GM19023 (cell line): ENCODE results near the gene EDAR.

ENCODE experiments used
- ATAC-seq: cut with Tn5 transposase; IDR thresholded peaks from one replicate; pipeline ENCODE4 v1.9.1; 2021; ENCODE audit warnings: mild to moderate bottlenecking, moderate library complexity; ENCODE audit not compliant: unreplicated experiment

The EDAR gene

DNA sequence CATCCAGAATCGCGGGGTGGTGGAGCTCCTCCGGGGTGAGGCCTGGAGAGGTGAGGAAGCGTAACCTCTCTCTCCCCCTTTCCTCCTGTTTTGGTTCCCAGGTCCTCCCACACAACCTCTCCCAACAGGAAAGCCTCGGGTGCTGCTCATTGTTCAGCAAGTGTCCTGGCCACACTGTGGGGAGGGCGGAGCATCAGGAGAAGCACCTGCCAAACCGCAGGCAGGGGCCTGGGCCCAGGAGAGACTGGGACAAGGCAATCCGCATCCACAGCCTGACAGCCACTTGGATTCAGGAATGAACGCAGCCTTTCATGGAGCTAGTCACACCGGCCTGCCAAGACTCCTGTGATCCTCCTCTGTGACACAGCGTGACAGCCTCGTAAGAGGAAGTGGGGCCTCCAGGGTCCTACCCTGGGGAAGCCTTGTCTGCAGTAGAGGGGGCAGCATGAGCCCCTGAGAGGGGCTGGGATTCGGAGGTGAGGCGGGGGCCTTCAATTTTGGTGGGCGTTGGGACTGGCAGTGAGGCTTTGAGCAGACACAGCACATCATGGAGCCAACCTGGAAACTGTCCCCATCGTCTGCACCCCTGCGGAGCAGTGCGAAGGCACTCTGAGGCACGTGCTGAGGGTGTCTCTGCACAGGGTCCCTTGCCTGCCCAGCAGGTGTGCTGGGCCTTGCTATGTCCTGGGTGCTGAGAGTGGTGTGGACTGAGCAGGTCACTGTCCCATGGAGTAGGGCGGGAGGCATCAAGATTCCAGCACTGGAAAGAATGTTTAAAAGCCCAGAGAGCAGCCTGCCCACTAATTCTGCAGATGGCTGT is 62.2 kb downstream of the EDAR start:
- no peak for ATAC-seq

DNA sequence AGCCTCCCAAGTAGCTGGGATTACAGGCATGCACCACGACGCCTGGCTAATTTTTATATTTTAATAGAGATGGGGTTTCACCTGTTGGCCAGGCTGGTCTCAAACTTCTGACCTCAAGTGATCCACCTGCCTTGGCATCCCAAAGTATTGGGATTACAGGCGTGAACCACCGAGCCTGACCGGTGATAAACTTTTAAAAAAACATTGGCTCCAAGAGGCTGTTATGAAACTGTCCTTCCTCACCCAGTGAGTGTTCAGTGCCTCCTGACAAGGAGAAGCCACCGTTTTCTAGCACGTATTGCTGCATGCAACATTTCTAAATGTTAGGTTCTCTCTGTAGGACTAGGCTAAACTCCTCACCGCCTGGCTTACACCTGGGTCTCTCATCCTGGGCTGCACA is 63.3 kb downstream of the EDAR start:
- ATAC-seq, result no peak

DNA sequence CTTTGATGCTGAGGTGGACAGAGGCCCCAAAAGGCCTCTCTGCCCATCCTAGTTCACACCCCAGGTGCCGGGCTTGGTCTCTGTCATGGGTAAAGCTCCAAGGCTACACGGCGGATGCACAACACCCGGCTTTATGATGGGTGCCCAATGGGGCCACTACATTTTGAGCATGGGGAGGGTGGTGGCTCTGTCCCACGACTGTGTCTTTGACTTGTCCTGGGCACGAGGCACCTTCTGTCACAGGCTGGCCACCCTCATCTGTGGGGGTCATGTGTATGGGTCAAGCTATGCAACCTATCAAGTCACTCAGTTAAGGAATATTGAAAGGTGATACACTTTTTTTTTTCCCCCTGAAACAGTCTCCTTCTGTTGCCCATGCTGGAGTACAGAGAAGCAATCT is 63.7 kb downstream of the EDAR start:
- no peak for ATAC-seq

DNA sequence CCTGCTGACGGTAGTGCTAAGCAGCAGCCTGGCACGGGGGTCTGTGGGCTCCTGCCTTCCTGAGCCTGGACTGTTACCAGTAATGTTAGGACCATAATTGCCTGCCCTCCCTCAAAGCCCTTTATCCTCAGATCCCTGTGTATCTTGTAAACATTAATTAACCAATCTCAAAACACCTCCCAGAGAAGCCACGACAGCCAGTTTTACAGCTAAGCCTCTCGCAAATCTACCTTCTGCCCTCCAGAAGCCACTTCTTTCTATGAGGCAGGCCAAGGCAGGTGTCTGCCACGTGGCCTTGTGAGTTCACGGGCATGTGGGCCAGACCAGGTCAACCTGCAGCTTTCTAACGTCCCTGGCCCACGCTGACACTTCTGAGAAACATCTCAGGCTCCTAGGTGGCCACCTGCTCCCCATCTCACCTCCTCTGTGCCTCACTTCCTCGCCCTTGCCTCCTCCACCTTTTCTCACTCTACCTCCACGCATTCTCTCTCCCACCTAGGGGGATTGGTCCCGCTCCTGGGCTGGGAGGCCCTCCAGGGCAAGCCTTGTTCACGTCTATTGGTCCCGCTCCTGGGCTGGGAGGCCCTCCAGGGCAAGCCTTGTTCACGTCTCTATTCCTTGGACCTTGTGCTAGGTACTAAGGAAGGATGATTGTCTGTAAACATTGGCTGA is 64.3 kb downstream of the EDAR start:
- ATAC-seq, result no peak

DNA sequence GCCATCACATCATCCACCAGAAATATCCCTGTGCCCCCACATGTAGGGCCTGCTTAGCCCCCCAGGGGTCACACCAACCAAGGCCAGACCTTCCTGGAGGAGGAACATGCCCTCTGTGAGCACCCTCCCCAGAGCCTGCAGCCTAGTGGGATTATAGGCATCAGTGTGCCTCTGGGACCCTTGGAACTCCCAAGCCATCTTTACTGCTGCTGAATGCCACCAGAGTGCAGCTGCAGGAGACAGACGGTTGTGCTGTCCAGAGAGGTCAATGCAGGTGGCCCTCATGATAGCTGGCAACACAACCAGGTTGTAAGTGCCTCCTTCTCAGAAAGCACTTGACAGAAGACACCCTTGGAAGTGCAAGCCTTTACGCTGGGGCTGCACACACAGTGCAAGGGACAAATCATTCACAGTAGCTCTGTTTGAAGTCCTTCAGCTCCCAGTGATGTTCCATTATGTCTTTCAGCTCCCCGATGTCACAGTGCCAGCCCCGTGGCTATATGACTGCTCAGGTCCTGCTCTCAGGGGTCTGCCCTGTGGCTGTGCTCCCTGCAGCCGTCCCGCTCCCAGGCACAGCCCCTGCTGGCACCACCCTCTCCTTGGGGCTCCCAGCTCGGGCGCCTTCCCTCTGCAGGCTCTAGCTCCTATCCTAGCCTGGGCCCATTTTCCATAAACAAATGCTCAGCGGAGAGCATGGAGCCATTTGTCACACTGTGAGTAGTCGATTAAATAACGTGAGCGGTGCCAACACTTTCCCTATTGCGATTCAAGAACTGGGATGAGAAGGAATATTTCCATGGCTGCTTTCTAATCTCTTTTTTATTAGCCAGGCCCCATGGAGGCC is 65.1 kb downstream of the EDAR start:
- ATAC-seq, result no peak

DNA sequence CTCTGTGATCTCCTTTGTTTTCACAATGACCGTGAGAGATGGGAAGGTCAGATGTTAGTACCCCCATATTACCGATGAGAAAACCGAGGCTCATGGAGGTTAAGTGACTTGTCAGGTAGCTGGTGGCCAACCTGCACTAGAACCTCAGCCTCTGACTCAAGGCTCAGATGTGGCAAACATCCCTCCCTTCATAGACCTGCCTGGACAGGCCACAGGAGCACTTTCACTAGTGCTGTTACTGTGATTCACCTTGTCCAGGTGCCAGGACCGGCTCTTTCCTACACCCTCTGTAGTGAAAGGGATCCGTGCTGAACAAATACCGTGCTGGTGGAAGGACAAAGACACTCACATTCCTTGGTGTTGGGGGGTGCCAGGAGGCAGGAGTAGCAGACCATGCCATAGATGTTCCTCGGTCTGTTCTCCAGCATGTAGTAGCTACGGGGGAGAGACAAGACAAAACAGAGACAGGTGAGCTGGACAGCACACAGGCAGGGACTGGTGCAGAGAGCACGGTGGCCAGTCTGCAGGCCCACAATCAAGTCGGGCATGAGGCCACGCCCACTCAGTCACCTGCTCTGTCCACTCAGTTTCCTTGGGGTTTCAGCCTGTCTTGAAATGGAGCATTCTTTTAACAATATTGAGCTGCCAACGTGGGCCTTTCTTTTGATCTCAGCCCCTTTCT is 65.9 kb downstream of the EDAR start:
- no peak for ATAC-seq

DNA sequence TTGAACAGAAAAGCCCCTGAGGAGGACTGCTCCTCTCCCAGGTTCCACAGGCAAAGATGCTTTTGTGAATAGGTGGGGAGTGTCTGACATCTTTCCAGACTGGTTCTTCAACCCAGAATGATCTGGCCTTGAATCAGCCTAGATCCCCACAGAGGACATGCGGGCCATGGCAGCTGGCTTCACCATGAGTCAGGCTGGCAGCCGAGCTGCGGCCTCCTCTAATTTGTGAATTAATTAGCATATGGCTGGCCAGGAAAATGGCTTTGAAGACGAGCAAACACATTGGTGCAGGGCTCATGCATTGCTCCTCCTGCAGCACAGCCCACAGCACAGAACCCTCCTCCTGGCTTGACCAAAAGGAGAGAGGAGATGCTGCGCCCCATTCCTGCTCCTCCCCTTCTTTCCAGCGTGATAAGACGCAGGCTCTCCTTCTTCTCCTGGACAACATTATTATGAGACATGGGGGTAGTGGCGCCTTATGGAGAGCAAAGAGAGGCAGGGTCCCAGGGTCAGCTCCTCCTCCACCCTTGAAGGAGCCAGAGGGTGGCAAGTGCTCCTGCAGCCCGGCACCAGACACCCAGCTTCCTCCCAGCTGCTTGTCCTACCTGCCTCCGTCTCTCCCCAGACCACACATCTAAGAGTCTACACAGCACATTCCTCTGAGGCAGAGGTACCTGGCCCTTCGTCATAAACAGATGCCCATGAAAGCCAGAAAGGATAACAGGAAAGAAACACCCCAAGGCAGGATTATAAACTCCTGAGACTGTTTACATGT is 66.7 kb downstream of the EDAR start:
- no peak for ATAC-seq

DNA sequence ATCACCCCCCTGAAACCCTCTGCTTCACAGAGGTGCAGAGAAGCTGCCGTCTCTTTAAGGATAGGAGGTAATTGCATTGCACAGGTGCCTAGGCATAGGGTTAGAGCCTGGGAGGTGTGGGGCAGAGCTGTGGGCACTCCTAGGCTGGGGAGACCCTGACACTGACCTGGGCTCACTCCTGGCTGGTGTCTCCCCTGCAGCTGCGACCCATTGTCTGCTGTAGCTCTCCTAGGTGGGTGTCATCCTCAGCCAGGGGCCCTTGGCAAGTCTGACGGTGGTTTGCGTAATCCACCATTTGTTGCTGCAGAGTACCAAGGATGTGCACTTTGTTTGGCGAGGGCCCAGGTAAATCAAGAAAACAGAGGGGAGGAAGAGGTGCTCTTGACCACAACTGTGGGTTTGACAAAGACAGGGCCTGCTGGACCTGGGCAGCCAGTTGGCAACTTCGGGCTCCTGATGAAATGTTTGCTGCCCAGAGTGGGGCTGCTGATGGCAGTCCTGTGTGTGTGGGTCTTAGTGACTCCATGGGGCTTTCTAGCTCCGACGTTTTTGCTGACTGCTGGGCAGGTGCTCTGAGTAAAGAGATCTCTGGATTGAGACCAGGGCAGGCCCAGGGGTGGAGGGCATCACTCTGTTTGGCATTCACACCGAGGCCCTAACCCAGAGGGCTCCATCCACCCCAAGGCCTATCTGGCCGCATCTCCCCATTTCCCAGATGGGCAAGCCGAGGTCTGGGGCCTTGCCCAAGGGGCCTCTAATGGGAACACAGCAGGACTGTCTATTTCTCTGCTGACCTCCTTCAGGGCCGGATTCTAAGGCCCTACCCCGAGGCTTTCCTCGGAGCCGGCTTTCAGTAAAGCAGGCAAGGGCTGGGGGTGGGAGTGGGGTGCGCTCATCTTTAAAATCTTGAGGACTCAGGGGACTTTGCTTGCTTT is 67.7 kb downstream of the EDAR start:
- no peak for ATAC-seq

DNA sequence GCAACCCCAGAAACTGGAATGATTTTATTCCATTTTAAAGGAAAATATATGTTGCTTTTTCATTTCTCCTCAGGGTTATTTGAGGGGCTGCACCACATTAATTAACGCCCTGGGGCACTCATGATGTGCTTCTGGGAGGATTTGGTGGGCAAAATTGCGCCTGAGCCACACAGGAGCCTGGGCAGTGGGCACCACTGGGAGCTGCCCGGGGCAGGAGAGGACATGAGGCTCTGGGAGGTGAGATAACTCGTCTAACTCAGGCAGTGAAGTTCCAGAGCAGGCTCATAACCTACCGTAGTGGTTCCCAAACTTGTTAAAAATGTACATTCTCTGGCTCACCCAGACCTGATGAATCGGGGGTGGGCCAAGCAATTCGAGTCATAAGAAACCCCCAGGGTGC is 68.3 kb downstream of the EDAR start:
- no peak for ATAC-seq

DNA sequence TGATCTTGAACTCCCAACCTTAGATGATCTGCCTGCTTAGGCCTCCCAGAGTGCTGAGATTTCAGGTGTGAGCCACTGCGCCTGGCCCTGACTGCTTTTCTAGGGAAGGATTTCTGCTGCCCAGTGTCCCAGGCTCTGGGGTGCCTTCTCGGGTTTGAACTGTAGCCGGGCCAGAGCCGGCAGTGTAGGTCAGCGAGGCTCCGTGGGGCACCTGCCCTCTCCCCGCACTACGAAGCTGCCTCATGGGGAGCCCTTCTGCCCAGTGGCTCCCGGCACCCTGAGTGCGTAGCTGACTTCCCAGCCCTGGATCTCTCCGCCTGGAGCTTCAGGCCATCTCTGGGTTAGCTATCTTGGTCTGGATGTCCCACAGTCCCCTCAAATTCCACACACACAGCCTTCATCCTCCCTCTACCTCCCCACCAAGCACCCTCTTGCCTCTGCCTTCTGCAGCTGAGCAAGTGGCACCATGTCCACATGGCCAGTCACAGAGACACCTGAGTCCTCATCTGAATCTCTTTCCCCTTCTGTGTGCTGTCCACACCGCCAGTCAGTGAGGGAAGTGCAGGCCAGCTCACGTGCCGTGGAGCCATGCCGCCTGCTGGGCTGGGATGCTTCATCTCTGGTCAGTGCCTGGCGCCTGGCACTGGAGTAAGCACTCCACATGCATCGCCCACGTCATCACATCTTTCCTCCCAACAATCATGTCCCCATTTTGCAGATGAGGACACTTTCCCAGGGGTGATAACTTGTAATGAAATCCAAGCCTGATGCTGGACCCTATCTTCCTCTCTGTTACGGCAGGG is 69.2 kb downstream of the EDAR start:
- ATAC-seq, result no peak

DNA sequence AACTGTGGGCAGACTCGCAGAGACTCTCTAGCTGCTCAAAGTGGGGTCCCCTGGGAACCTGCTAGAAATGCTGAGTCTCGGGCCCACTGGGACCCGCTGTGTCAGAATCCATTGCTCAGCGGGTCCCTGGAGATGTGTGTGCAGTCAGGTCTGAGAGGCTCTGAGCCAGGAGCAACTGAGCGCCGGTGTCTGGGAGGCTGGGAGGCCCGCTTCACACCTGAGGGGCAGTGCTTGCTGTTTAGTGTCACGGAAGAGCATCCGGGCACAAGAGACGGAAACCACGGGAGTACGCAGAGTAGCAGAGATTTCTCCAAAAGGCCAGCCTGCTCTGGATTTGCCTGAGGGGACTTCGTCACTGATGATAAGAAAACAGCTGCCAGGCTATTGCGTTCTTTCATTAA is 70.1 kb downstream of the EDAR start:
- ATAC-seq, result no peak

DNA sequence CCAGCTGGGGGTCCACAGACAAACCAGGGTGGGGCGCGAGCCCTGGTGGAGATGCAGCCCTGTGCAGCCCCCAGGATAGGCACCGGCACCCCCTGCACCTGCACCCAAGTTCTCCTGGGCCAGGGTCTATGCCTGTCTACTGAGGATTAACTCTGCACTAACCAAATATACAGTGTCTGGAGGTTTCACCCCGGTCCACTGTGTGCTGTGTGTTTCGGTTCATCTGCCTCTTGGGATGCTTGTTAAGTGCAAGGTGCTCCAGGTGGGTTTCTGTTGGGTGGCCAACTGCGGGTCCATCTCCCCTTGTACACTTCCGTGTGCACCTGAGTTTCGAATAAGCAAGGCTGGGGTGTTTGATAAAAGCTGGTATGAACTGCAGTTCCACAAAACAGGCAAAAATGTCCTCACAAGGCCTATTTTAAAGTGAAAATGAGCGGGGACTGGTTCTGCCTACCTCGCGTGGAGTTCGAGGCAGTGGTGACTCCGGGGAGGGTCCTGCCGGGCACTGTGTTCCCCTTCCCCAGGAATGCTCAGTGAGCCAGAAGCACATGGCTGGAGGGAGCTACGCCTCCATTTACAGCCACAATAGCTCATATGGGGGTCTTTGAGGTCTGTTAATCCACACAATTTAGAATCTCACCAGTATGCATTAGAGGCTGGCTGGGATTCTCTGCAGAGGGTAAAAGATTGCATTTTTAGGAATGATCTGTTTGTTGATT is 70.7 kb downstream of the EDAR start:
- ATAC-seq, result no peak

DNA sequence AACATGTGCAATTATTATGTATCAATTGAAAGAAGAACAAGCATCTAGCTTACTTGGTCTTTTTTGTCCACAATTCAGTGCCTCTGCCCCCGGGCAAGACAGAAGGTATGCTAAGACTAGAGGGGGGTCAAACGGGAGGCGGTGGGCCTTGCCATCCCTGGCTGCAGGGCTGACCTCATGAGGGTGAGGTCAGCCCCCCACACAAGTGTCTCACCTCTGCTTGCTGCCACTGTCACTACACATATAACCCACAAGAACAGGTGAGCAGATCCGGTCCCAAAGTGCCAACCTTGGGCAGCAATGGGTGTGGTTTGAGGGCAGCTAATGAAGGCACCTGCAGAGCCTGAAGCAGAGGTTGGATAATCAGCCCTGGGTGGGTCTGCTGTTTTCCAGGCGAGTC is 71.5 kb downstream of the EDAR start:
- ATAC-seq, result no peak

DNA sequence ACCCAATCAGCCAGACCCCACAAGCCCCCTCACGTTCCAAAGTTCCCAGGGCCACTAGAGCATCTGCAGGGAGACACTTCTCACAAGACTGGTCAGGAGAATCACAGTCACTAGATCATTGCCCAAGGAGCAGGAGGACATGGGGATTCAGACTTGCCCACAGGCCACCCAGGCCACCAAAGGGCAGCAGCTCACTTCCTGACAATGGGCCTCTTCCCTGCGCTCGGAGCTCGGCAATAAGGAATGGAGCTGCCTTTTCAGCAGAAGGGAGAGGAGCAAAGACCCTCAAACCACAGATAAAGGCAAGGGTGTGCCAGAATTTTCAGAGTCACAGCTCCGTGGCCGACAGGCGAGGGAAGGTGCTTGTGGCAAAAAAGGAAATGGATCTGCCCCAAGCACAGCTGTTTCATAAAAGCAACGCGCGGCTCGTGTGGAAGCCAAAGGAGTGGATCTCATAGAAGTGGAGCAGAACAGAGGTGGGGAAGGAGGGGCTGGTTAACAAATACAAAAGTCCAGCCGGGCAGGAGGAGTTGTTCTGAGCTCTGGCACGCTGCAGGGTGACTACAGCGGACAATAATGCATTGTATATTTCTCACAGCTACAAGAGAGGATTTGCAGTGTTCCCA is 72.1 kb downstream of the EDAR start:
- no peak for ATAC-seq

DNA sequence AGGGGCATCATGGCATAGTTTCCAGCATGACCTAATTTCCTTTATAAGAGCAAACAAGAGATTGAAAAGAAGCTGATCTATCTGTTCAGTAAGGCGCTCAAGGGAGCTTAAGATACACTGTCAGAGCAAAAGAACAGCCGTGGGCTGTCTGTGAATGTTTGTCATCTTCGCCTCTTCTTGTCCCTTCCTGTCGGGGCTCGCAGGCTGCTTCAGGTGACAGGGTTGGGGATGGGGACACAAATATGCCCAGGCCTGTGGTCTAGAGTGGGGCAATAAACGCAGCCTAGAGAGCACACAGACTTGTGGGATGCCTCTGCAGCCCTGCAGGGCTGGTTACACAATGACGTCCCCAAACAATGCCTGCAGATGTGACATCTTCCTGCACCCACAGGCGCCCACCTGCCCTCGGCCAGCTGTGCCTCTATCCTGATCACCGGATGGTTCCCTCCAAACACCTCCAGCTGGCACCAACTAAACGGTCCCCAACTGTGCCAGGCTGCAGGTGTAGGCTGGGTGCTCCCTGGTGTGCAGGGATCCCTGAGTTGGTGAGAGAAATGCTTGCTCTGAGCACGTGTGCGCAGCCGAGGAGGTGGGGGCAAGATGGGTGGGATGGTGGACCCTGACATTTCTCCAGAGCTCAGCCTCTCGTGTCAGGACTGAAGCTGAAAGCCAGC is 72.8 kb downstream of the EDAR start:
- ATAC-seq, result no peak

DNA sequence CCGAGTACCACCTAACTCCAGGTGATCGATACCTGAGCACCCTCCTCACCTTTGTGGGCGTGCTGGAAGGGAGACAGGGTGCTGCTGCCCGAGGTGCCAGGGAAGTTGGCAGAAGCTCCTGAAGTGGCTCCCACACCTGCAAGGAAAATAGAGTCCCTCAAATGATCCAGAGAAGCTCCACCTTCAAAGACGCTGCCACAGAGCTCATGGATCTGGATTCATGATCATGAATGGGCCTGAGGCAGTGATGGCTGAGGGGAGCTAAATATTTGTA is 76.5 kb downstream of the EDAR start:
- no peak for ATAC-seq
